GM21367 (cell line): ENCODE results near the gene LHX1.

Experiments
- ATAC-seq: cut with Tn5 transposase; IDR thresholded peaks from one replicate; pipeline ENCODE4 v1.9.1; 2021; ENCODE audit not compliant: unreplicated experiment

Gene LHX1

DNA sequence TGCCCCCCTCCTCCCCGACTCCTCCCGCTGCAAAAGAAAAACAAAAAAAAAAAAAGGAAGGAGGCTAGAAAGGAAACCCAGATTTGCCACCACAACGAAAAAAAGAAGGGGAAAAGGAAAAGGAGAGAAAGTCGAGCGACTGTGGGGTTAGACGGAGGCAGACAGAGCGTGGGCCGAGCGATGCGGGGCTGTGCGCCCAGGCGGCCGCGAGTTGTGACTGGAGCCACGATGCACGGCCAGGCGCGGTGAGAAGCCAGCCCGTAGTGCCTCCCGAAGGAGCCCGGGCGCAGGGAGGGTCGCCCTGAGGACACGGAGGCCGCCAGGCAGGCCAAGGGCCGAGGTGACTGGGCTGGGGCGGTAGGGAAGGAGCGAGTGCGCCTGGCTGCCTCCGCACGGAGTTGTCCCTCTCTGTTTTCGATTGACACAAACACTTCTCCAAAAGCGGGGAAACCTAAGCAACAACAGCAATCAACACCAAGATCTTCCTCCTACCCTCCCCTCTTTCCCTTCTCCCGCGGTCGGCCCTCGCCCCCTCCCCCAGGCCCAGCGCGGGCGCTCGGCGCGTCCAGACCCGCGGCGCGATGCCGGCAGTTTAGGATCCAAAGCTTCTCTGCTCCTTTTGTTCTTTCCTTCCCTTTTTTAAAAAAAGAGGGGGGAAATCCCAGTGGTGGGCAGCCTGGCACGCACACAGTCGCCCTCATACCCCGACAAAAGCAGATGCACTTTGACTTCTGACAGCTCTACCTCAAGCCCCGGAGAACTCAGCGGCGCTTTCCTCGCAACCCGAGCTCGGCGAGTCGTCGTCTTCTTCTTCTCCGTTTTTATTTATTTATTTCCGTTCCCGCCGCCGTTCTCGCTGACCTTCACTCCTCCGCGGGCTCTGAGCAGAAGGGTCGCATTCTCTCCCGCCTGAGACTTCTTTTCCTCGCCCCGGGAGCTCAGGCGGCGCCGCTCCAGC, at the start of gene LHX1:
Gene LHX1, plus strand, starts transcription at position 475 of the 958 bp plus-strand sequence. CDS start 723 bp downstream, outside the sequence.
- no peak for ATAC-seq

DNA sequence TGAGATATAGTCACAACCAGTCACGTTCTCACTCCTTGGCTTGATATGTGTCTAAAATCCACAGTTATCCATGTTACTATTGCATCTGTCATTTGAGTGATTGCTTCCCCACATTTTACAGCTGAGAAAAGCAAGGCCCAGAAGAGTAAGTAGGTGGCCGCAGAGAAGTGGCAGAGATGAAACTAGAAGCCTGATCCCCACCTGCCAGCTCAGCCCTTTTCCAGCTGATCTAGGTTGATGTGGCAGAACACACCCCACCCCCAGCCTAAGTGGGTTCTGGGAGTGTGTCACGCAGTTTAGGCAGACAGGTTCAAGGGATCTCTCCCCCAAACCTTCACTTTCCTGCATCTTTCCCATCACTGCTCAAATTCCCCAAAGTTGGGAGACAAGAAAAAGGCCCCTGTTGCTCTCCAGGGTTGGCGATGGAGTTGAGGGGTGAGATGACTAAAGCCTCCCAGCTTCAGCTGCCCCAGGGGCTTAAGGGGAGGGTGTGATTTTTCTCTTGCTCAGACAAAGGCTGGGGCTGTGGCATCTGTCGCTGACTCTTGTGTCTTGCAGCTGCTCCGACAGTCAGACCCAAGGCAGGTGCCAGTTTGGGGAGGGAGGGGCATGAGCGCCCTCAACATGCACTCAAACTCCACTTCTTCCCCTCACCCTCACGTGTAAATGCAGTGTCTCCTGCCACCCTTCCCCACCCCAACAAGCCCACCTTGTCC, 48.9 kb upstream of the LHX1 start:
- ATAC-seq, result no peak

DNA sequence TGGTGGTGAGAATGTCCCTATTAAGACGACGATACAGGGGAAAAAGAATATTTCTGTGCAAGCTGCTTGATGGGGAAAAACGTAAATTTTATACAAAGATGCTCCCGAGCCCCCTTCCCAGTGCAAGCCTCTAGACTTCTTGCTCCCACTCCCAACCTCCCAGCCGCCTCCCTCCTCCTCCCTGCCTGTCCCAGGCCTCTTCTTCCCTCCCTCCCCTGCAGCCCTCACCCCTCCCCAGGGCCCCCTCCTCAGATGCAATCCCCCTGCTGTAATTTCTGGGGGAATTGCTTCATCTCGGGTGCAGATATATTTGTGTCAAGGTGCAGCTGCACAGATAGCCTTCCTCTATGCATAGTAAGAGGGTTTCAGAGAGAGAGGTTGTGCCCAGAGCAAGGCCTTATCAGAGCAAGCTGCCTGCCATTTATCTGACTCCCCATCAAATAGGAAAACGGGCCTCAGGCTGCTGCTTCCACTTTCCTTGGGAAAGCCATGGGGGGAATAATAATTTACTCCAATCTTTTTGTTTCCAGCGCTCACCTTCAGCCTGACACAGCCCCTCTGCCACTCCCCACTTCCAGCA, 47.4 kb upstream of the LHX1 start:
- ATAC-seq, result no peak

DNA sequence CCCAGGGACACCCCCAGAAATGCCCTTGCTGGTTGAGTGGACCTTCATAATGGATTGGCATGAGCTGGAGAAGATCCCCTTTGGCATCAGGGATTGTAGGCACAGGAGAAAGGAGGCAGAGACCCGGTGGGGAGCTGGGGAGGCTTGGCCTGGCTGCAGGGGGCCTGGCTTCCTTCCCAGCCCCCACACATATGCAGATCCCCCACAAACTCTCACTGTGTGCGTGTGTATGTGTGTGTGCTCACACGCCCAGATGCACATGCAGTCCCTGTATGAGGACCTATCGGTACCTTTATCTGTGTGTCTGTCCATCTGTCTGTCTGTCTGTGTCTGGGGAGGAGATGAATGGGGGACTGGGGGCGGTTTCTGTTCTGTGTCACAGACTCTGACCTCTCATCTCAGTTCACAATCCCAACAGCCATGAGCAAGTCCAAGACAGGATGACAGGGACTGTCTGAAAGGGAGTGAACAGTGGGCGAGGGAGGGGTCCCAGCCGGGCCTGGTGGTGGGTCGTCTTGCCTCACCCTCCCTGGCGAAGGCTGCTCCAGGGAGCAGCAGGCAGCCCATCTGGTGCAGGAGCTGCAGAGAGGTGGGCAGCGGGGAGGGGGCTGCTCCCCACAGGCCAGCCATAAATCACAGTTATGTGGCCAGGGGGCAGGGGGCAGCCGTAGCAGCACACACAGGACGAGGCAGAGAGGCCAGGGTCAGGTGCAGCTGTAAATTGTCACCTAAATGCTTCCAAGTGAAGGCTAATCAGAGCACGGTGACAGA, 46.7 kb upstream of the LHX1 start:
- no peak for ATAC-seq

DNA sequence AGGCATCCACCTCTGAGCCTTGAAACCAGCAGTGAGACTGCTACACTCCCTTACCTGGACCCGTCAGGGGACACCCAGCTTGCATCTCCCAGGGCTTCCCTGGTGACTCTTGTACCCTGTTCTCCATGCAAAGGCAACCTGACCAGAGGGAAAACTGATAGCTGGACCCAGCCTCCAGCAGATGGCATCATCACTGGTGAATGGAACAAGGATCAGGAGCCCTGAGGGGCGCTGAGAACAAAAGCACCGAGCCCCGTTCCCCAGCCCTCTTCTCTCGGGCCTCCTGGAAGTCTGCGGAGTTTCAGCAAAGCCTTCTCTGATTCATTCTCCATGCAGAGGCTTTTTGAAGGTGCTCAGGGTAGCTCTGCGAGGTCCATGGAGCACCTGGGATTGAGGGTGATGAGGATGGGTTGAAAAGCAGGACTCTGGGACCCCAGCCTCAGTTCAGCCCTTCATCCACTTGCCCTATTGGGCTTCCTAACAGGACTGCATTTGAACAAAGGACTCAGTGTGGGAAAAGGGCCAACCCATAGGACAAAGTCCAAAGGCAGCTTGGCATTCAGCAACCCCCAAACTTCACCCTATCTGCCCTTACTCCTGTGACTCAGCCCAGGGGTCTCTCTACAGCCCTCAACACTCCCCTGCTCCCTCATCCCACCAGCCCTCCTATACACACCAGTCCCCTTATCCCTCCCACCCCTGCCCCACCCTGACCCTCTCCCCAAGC, 45.0 kb upstream of the LHX1 start:
- ATAC-seq, result no peak

DNA sequence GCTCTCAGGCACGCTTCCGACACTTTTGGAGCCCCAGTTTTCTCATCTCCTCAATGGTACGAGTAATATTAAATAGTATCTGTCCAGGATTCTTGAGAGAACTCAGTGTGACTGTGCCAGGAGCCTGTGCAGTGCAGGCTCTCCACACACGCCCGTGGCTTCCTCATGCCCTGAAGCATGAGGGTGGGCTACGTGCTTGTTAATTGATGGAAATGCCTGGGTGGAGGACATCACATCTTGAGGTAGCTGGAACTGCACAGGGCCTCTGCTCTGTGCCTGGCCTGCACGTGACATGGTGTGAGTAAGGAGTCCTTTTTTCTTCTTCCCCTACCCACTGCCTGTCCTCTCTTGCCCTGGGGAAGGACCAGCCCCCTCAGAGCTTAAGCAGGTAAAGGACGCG, 43.1 kb upstream of the LHX1 start:
- no peak for ATAC-seq

DNA sequence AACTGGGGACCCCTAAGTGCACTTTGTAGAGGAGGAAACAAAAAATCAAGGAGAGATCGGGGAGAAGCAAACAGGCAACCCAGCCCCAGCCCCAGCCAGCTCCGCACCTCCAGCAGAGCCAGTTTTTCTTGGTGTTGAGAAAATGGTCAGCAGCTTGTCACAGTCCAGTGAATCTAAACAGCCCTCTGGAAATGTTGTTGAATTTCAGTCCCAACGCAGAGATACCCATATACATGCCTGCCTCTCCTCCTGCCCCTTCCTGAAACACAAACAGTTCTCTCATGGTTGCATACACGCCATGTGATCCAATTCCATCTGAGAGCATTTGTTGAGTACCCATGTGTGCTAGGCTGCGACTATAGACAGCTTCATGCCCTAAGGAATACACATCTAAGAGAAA, 42.4 kb upstream of the LHX1 start:
- ATAC-seq, result no peak

DNA sequence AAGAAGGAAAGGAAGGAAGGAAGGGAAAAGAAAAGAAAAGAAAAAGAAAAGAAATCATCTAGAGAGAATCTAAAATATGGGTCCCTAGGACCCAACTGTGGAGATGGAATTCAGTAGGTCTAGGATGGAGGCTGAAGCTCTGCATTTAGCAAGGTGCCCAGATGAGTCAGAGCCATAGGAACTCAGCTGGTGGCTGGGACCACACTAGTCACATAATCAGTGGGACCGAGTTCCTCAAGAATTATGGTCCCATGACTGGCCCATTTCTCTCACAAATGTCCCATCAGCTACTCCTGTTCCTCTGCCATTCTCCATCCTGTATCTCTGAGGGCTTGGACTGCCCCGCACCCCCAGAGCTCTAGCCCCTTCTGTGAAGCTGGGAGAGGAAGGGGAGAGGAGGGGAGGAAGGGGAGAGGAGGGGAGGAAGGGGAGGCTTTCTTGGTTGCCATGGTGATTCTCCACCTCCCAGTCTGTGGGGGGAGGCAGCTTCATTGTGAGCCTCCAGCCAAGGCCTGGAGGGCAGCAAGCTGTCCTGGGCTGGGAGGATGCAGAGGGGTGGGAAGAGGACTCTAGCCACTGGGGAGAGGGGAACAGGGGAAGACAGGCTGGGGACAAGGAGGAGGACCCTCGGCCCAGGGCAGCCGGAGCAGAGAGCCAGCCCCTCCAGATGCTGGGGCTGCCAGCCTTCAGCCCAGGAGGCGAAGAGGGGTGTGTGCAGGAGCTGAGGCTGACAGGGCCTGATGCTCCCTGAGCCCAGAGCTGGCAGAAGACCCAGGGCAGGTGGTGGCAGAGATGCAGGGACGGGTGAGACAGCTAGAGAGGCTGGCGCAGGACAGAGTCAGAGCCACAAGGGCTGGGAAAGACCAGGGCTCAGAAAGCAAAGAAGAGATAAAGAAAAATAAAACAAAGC, 37.8 kb upstream of the LHX1 start:
- no peak for ATAC-seq

DNA sequence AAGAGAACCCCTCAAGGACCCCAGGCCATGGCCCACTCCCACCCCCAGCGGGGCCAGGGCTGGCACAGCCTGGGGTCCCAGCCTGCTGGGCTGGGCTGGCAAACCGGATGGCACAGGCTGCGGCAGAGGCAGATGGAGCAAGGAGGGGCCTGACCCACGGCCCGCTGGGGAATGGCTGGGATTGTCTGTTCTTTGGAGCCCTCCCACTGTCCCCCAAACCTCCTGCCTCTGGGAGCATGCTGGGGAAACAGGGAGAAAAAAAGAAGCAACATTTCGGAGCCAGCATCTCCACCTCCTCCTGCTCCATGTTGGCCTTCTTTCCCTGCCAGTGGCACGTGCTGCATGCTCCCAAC, 37.1 kb upstream of the LHX1 start:
- no peak for ATAC-seq

DNA sequence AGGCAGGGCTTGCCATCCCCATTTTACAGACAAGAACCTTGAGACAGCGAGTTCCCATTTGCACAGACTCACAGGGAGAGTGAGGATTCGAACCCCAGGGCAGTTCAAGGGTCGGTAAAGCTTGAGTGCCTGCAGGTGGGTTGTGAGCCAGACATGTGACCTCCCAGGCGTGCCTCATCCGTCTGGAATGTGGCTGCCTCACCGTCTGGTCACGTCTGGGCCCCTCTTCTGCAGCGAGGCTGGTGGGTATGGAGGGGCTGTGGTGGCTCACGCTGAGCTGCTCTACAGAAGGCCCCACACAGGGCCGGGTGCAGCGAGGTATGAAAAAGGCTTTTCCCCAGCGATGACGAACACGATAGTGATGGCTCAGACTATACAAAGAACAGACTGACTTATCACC, 35.8 kb upstream of the LHX1 start:
- ATAC-seq, result no peak

DNA sequence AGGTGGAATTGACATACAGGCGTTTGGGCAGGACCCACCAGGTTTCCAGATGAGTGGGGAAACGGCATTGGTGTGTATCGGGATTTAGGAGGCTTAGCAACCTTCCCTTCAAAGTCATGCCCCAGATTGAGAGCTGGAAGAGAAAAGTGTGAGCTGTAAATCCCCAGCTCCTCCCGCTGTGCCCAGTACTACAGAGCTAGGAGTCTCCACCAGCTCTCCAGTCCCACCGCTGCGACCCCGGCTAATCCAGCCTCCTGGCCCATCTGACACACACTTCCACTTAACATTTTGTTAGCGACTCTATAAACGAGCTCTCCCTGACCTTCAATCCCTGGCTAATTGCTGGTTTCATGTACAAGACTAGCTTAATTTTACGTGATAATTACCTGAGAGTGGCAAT, 29.9 kb upstream of the LHX1 start:
- ATAC-seq, result no peak

DNA sequence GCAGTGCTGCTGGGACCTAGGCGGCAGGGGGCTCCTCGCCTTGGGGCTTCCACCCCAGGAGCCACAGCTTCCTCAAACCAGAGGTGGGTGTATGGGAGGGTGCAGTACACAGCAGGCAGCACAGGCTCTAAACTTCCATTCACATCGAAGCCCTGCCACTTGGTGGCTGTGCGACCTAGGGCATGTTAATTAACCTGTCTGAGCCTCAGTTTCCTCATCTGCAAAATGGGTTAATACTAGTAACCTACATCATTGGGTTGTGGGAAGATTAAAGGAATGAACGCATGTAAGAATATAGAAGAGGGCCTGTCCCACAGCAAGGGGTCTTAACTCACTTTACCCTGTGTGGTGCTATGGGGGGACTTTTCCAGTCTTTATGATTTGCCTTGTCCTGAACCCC, 26.8 kb upstream of the LHX1 start:
- ATAC-seq, result no peak

DNA sequence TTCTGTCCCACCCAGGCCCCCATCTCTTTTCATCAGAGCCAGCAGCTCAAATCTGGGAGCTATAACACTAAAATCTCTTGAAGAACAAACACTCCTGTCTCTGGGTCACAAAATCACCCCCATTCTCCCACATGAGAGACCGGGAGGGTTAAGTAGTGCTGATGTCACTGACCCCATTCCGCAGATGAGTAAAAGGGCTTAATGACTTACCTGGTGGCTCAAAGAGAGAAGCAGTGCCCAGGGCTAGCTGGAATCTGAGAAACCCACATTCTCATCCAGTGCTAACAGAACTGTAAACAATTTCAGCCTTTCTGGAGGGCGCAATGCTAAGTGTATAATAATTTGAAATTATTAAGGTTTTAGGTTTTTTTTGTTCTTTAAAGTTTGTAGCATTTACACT, 26.3 kb upstream of the LHX1 start:
- ATAC-seq, result no peak

DNA sequence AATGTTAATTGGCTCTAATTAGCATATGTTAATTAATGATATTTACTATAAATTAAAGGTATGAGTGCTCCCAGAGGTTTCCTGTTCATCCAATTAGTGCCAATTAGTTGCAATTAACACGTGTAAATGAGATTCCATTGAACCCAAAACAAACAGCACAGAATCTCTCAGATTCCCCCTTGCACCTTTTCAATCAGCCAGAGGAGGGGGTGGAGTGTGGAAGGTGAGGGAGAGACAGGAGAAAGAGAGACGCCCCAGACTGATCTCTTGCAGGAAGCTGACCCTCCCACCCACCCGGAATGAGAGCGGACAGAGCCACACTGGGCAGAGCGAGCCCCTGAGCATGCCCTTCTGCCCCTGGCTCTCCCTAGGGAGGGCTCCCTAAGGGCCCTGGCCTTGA, 24.1 kb upstream of the LHX1 start:
- ATAC-seq, result no peak

DNA sequence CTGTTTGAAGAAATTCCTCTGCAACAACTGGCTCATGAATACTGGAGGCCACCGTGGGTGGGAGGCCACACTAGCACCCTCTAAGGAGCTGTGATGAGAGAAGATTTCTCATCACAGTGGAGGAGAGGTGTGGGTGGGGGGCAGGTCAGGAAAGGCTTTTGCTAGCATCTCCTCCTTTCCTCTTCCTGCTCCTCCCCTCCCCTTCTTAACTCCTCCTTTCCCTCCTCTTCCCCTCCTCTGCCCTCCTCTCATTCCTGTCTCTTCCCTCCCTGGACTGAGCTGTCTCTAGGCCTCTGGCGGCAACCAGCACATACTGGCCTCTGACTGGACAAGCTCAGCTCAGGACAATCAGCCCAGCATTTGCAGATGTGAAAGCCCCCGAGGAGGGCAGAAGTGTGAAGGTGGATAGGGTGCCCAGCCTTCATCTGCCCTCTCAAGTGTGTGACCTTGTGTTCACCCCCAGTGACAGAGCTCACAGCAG, 19.0 kb upstream of the LHX1 start:
- no peak for ATAC-seq

DNA sequence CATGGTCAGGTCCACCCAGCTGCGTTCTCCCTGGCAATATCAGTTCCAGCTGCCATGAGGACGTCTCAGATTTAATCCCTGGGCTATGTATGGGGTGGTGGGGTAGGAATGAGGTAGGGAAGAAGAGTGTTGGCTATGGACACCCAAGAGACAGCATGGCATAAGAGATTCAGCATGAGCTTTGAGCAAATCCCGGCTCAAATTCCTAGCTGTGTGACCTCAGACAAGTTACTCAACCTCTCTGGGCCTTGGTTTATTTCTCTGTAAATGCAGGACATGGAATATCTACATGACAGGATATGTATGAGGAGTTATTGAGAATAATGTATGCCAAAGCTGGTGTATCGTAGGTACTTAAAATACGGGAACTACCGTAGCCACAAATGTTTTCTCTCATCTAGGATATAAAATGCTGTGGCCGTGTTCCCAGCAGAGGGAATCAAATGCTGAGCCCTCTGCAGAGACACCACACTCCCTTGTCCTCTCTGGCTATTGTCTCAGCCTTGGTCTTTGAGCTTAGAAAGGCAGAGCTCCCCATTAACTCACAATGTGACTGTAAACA, 17.8 kb upstream of the LHX1 start:
- no peak for ATAC-seq

DNA sequence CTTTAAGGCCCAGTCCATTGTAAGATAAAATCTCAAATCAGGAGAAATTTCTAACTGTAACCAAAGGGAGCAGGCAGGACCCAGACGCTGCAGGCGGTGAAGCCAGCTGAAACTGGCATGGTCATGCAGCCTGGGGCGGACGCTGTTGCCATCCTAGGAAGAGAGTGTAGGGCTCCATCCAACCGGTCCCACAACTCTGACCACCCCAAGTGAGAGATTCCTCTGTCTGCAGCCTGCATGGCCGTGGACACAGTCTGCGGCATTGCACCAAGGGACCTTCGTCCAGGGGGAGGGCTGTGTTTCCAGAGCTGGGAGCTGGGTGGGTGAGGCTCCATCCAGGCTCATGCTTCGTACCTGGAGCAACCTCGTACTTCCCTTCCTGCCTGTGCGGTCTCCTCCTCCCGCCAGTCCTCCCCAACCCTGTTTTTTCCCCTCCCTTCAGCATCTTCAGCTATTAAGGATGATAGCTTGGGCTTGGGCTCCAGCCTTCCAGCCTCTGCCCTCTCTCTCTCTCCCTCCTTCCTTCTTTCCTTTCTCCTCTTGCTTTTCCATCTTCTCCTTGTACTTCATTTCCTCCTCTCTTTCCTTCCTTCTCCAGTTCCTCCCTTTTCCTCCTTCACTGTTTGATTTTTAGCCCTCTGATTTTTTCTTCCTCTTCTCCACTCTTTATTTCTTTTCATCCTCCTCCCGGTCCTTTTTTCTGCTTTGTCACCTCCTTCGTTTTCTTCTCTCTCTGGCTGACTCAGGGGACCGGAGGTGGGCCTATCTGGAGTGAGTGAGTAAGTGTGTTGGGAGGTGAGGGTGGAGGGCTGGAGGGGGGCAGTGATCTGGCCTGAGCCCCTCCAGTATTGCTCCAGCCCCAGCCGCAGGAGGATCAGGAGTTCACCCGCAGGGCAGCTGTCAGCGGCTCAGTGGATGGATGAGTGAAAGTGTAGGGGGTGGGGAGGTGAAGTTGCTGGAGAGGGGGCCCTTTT, 17.0 kb upstream of the LHX1 start:
- no peak for ATAC-seq
